ENCODE results near the gene CAMK1.

Gene CAMK1

GRCh38 chr3:9710174-9710739 is 59.5 kb downstream of the CAMK1 start:
- no peak for DNase-seq (ENCODE audit: low spot score)

Data from AG08395 (cell line).